HEK293 (cell line): ENCODE results near the gene TCEAL5.
A peak's percentile ranks its signal among the peaks of the same experiment; 100 is the strongest.

ENCODE experiments used
- BCL11B ChIP-seq: fragments of 450-650 bp; formaldehyde crosslinking; IDR thresholded peaks from 2 replicates; pipeline ENCODE4 v1.5.1; 2016; ENCODE audit warnings: low read depth, missing biosample characterization, missing genetic modification characterization
- CTCF ChIP-seq: fragments of 450-650 bp; formaldehyde crosslinking; IDR thresholded peaks from 2 replicates; pipeline ENCODE4 v1.5.1; 2016; ENCODE audit warnings: missing biosample characterization, missing genetic modification characterization
- FEZF1 ChIP-seq: fragments of 450-650 bp; formaldehyde crosslinking; IDR thresholded peaks from 2 replicates; pipeline ENCODE4 v1.5.1; 2016; ENCODE audit warnings: missing biosample characterization, missing genetic modification characterization
- HOXD13 ChIP-seq: sonication (generic); formaldehyde crosslinking; IDR thresholded peaks from 2 replicates; pipeline ENCODE4 v1.8.0; 2022; ENCODE audit warnings: missing genetic modification reagents, borderline replicate concordance
- PRDM10 ChIP-seq: fragments of 450-650 bp; formaldehyde crosslinking; IDR thresholded peaks from 2 replicates; pipeline ENCODE4 v1.5.1; 2016; ENCODE audit warnings: missing biosample characterization, missing genetic modification characterization
- PRDM6 ChIP-seq: fragments of 450-650 bp; formaldehyde crosslinking; IDR thresholded peaks from 2 replicates; pipeline ENCODE4 v1.5.1; 2017; ENCODE audit warnings: missing biosample characterization, missing genetic modification characterization
- TCF7L2 ChIP-seq: IDR thresholded peaks from 2 replicates; pipeline ENCODE4 v1.6.1; 2011; ENCODE audit warnings: low read depth, mild to moderate bottlenecking, inconsistent platforms, low read length, moderate library complexity, borderline replicate concordance
- TSHZ1 ChIP-seq: fragments of 450-650 bp; formaldehyde crosslinking; IDR thresholded peaks from 2 replicates; pipeline ENCODE4 v1.5.1; 2016; ENCODE audit warnings: missing biosample characterization, missing genetic modification characterization, borderline replicate concordance
- WT1 ChIP-seq: fragments of 450-650 bp; formaldehyde crosslinking; IDR thresholded peaks from 2 replicates; pipeline ENCODE4 v1.5.1; 2016; ENCODE audit warnings: missing biosample characterization, missing genetic modification characterization
- ZBTB48 ChIP-seq: fragments of 450-650 bp; formaldehyde crosslinking; IDR thresholded peaks from 2 replicates; pipeline ENCODE4 v1.5.1; 2016; ENCODE audit warnings: missing biosample characterization, missing genetic modification characterization
- ZFP3 ChIP-seq: fragments of 450-650 bp; formaldehyde crosslinking; IDR thresholded peaks from 2 replicates; pipeline ENCODE4 v1.5.1; 2016; ENCODE audit warnings: low read depth, missing biosample characterization, missing genetic modification characterization
- ZFP41 ChIP-seq: fragments of 450-650 bp; formaldehyde crosslinking; IDR thresholded peaks from 2 replicates; pipeline ENCODE4 v1.5.1; 2016; ENCODE audit warnings: missing biosample characterization, missing genetic modification characterization, borderline replicate concordance
- ZNF184 ChIP-seq: fragments of 450-650 bp; IDR thresholded peaks from 2 replicates; pipeline ENCODE4 v1.5.1; 2018; ENCODE audit warnings: missing biosample characterization, mild to moderate bottlenecking, missing genetic modification characterization
- ZNF341 ChIP-seq: fragments of 450-650 bp; formaldehyde crosslinking; IDR thresholded peaks from 2 replicates; pipeline ENCODE4; 2016; ENCODE audit warnings: low read depth, missing biosample characterization, missing genetic modification characterization
- ZNF350 ChIP-seq: fragments of 450-650 bp; formaldehyde crosslinking; IDR thresholded peaks from 2 replicates; pipeline ENCODE4 v1.5.0; 2017; ENCODE audit warnings: missing biosample characterization, mild to moderate bottlenecking, missing genetic modification characterization
- ZNF366 ChIP-seq: fragments of 450-650 bp; formaldehyde crosslinking; conservative IDR thresholded peaks from 2 replicates; pipeline ENCODE4 v1.5.1; 2016; ENCODE audit warnings: missing biosample characterization, missing genetic modification characterization
- ZNF391 ChIP-seq: fragments of 450-650 bp; formaldehyde crosslinking; IDR thresholded peaks from 2 replicates; pipeline ENCODE4 v1.5.1; 2016; ENCODE audit warnings: low read depth, missing biosample characterization, missing genetic modification characterization, borderline replicate concordance
- ZNF433 ChIP-seq: fragments of 450-650 bp; formaldehyde crosslinking; IDR thresholded peaks from 2 replicates; pipeline ENCODE4 v1.5.1; 2016; ENCODE audit warnings: missing biosample characterization, missing genetic modification characterization, low read depth
- ZNF529 ChIP-seq: fragments of 450-650 bp; formaldehyde crosslinking; IDR thresholded peaks from 2 replicates; pipeline ENCODE4 v1.5.1; 2017; ENCODE audit warnings: missing genetic modification characterization, missing biosample characterization; ENCODE audit not compliant: insufficient replicate concordance
- ZNF549 ChIP-seq: fragments of 450-650 bp; IDR thresholded peaks from 2 replicates; pipeline ENCODE4 v1.5.1; 2018; ENCODE audit warnings: missing biosample characterization, missing genetic modification characterization, mild to moderate bottlenecking, inconsistent platforms, moderate library complexity
- ZNF596 ChIP-seq: fragments of 450-650 bp; IDR thresholded peaks from 2 replicates; pipeline ENCODE4 v1.5.0; 2018; ENCODE audit warnings: missing biosample characterization, mild to moderate bottlenecking, missing genetic modification characterization, moderate library complexity
- ZNF664 ChIP-seq: fragments of 450-650 bp; formaldehyde crosslinking; IDR thresholded peaks from 2 replicates; pipeline ENCODE4 v1.5.1; 2016; ENCODE audit warnings: missing biosample characterization, missing genetic modification characterization
- ZNF677 ChIP-seq: fragments of 450-650 bp; IDR thresholded peaks from 2 replicates; pipeline ENCODE4 v1.5.0; 2018; ENCODE audit warnings: missing biosample characterization, mild to moderate bottlenecking, missing genetic modification characterization, moderate library complexity
- ZNF837 ChIP-seq: fragments of 450-650 bp; formaldehyde crosslinking; IDR thresholded peaks from 2 replicates; pipeline ENCODE4 v1.5.1; 2016; ENCODE audit warnings: missing biosample characterization, missing genetic modification characterization
- ZSCAN16 ChIP-seq: fragments of 450-650 bp; formaldehyde crosslinking; IDR thresholded peaks from 2 replicates; pipeline ENCODE4 v1.5.1; 2016; ENCODE audit warnings: missing biosample characterization, missing genetic modification characterization
- ZSCAN23 ChIP-seq: fragments of 450-650 bp; formaldehyde crosslinking; IDR thresholded peaks from 2 replicates; pipeline ENCODE4 v1.5.1; 2016; ENCODE audit warnings: missing biosample characterization, missing genetic modification characterization
- ZSCAN30 ChIP-seq: fragments of 450-650 bp; IDR thresholded peaks from 2 replicates; pipeline ENCODE4 v1.5.1; 2018; ENCODE audit warnings: missing biosample characterization, mild to moderate bottlenecking, missing genetic modification characterization, moderate library complexity

TCEAL5 gene

GRCh38 chrX:103254921-103255493 lies 21.5 kb downstream of the TCEAL5 start, which contains the start of gene TCEAL8 (continued):
- peak; percentile 34; the same call in 1 of the 2 replicates for TF ChIP-seq TSHZ1 (tag by site-specific recombination)
- TF ChIP-seq ZNF529 (tag by site-specific recombination), result no peak
- TF ChIP-seq ZSCAN30 (tag by site-specific recombination), result no peak
- TF ChIP-seq ZSCAN16 (tag by site-specific recombination), result no peak
- no peak for TF ChIP-seq TCF7L2
- no peak for TF ChIP-seq ZNF549 (tag by site-specific recombination)
- TF ChIP-seq WT1 (tag by site-specific recombination), result no peak
- TF ChIP-seq BCL11B (tag by site-specific recombination), result no peak
- no peak for TF ChIP-seq ZNF664 (tag by site-specific recombination)
- TF ChIP-seq ZNF341, result no peak
- TF ChIP-seq ZNF677, result no peak
- TF ChIP-seq FEZF1 (tag by site-specific recombination), result peak; percentile 71
- TF ChIP-seq HOXD13 (CRISPR knock-in tag), result no peak
- peak; percentile 76; the same call in 1 of the 2 replicates for TF ChIP-seq ZBTB48 (tag by site-specific recombination)
- no peak for TF ChIP-seq ZNF184 (tag by site-specific recombination)
- no peak for TF ChIP-seq ZNF350 (tag by site-specific recombination)
- no peak for TF ChIP-seq ZFP41 (tag by site-specific recombination)
- peak; percentile 40; the same call in 1 of the 2 replicates for TF ChIP-seq PRDM6 (tag by site-specific recombination)
- TF ChIP-seq ZNF433 (tag by site-specific recombination), result no peak
- no peak for TF ChIP-seq ZSCAN23 (tag by site-specific recombination)
- no peak for TF ChIP-seq ZNF391 (tag by site-specific recombination)
- TF ChIP-seq PRDM10 (tag by site-specific recombination), result no peak
- no peak for TF ChIP-seq CTCF (tag by site-specific recombination)
- no peak for TF ChIP-seq ZNF837 (tag by site-specific recombination)
- TF ChIP-seq ZFP3 (tag by site-specific recombination), result no peak
- TF ChIP-seq ZNF366 (tag by site-specific recombination), result 0 out of 2 replicates have a peak, but pooled peaks have one; percentile 27
- no peak for TF ChIP-seq ZNF596
